Effector memory CD4-positive, alpha-beta T cell (primary cell): Measurements from ENCODE around the gene CEACAM18.
A peak's percentile ranks its signal among the peaks of the same experiment; 100 is the strongest.

Experiments used
- DNase-seq, 3 donors: peaks; one replicate each; pipeline ENCODE4 v3.0.0-alpha.2; 2020
- H3K27ac ChIP-seq: 2 replicates; pipeline ENCODE4 v1.7.0; 2013; ENCODE audit warnings: mild to moderate bottlenecking, low read length, moderate library complexity; ENCODE audit not compliant: insufficient read depth, poor library complexity, severe bottlenecking
- H3K27me3 ChIP-seq: replicated peaks from 2 replicates; pipeline ENCODE4 v1.7.0; 2013; ENCODE audit warnings: mild to moderate bottlenecking, low read length; ENCODE audit not compliant: insufficient read depth, control insufficient read depth, poor library complexity, severe bottlenecking
- H3K36me3 ChIP-seq: 2 replicates; pipeline ENCODE4 v1.7.0; 2013; ENCODE audit warnings: mild to moderate bottlenecking, low read length, moderate library complexity; ENCODE audit not compliant: control insufficient read depth, insufficient read depth
- H3K4me1 ChIP-seq: 2 replicates; pipeline ENCODE4 v1.7.0; 2013; ENCODE audit warnings: low read length, mild to moderate bottlenecking; ENCODE audit not compliant: control insufficient read depth, insufficient read depth, poor library complexity, severe bottlenecking
- H3K4me3 ChIP-seq: 2 replicates; pipeline ENCODE4 v1.7.0; 2013; ENCODE audit warnings: low read length, low read depth, mild to moderate bottlenecking; ENCODE audit not compliant: insufficient read depth, poor library complexity, severe bottlenecking
- H3K9me3 ChIP-seq: 2 replicates; pipeline ENCODE4 v1.7.0; 2013; ENCODE audit warnings: mild to moderate bottlenecking, low read length, moderate library complexity; ENCODE audit not compliant: control insufficient read depth
- total RNA-seq, 3 donors: gene quantifications; one replicate each; lab custom pipeline; 2026; lab: John Stamatoyannopoulos, UW

CEACAM18 gene
- 0 reads per million in 3 donors for total RNA-seq

- no peak within 1 kb of the TSS for H3K4me3 ChIP-seq
- H3K9me3 ChIP-seq, result no peaks in the 10 kb centered on the region
- DNase-seq, result no peak
- no peaks in the 10 kb centered on the region for H3K36me3 ChIP-seq
- H3K27me3 ChIP-seq, result no peaks in the 10 kb centered on the region
- H3K4me1 ChIP-seq, result no peaks in the 10 kb centered on the region
- H3K27ac ChIP-seq, result no peak within 1 kb of the TSS
Measured at GRCh38 chr19:51478381-51479234, at the start of gene CEACAM18. Gene CEACAM18, plus strand, starts transcription at chr19:51478539.

- H3K4me3 ChIP-seq, result no peak overlapping the region
- H3K9me3 ChIP-seq, result no peaks in the 10 kb centered on the region
- H3K27ac ChIP-seq, result no peak overlapping the region
- H3K4me1 ChIP-seq, result no peaks in the 10 kb centered on the region
- H3K36me3 ChIP-seq, result no peaks in the 10 kb centered on the region
- H3K27me3 ChIP-seq, result no peaks in the 10 kb centered on the region
- DNase-seq, result no peak
Measured at GRCh38 chr19:51430221-51430620, 48.1 kb upstream of the CEACAM18 start.

GRCh38 chr19:51431124-51431523 lies 47.2 kb upstream of the CEACAM18 start:
- H3K4me3 ChIP-seq, result no peak overlapping the region
- H3K4me1 ChIP-seq, result no peaks in the 10 kb centered on the region
- H3K27me3 ChIP-seq, result no peaks in the 10 kb centered on the region
- H3K36me3 ChIP-seq, result no peaks in the 10 kb centered on the region
- H3K9me3 ChIP-seq, result no peaks in the 10 kb centered on the region
- DNase-seq, result no peak
- H3K27ac ChIP-seq, result no peak overlapping the region

- H3K27ac ChIP-seq, result no peak overlapping the region
Measured at GRCh38 chr19:51433043-51433442, 45.3 kb upstream of the CEACAM18 start.

GRCh38 chr19:51434456-51434855 lies 43.9 kb upstream of the CEACAM18 start:
- no peak for DNase-seq
- Histone ChIP-seq H3K27ac (no peak overlapping the region), H3K4me1 (peaks cover 5% of the 10 kb centered on the region), H3K4me3 (no peak overlapping the region), H3K36me3 (no peaks in the 10 kb centered on the region), H3K9me3 (no peaks in the 10 kb centered on the region), H3K27me3 (no peaks in the 10 kb centered on the region)

More at GRCh38 chr19:51433043-51433442, 45.3 kb upstream of the CEACAM18 start:
- Histone ChIP-seq H3K27me3 (no peaks in the 10 kb centered on the region), H3K36me3 (no peaks in the 10 kb centered on the region), H3K4me1 (no peaks in the 10 kb centered on the region), H3K9me3 (no peaks in the 10 kb centered on the region), H3K4me3 (no peak overlapping the region)
- no peak for DNase-seq

GRCh38 chr19:51439021-51439465 lies 39.3 kb upstream of the CEACAM18 start:
- Histone ChIP-seq H3K27ac (no peak overlapping the region), H3K4me1 (peaks cover 20% of the 10 kb centered on the region), H3K9me3 (no peaks in the 10 kb centered on the region), H3K4me3 (no peak overlapping the region), H3K36me3 (no peaks in the 10 kb centered on the region), H3K27me3 (no peaks in the 10 kb centered on the region)
- no peak for DNase-seq

GRCh38 chr19:51440052-51440451 lies 38.3 kb upstream of the CEACAM18 start:
- no peaks in the 10 kb centered on the region for H3K9me3 ChIP-seq
- H3K4me3 ChIP-seq, result no peak overlapping the region
- H3K36me3 ChIP-seq, result no peaks in the 10 kb centered on the region
- DNase-seq, result no peak
- no peak overlapping the region for H3K27ac ChIP-seq
- peaks cover 20% of the 10 kb centered on the region for H3K4me1 ChIP-seq
- H3K27me3 ChIP-seq, result no peaks in the 10 kb centered on the region

GRCh38 chr19:51440846-51441409 lies 37.4 kb upstream of the CEACAM18 start:
- no peaks in the 10 kb centered on the region for H3K9me3 ChIP-seq
- no peaks in the 10 kb centered on the region for H3K36me3 ChIP-seq
- peaks cover 20% of the 10 kb centered on the region for H3K4me1 ChIP-seq
- H3K27me3 ChIP-seq, result no peaks in the 10 kb centered on the region
- peak overlapping the region; percentile 47 for H3K27ac ChIP-seq
- DNase-seq, result peak in 1 of 3 donors; percentile 31
- peak overlapping the region; percentile 35 for H3K4me3 ChIP-seq

GRCh38 chr19:51441410-51442390 lies 36.6 kb upstream of the CEACAM18 start:
- Histone ChIP-seq H3K4me1 (peaks cover 20% of the 10 kb centered on the region), H3K36me3 (no peaks in the 10 kb centered on the region), H3K9me3 (no peaks in the 10 kb centered on the region), H3K27ac (peak overlapping the region; percentile 56), H3K27me3 (no peaks in the 10 kb centered on the region), H3K4me3 (peak overlapping the region; percentile 35)
- DNase-seq, result peak; percentile 73 to 76 (median 74)
